ENCODE data around the gene FANCE.

FANCE gene

GRCh38 chr6:35492974-35493284, 40.8 kb downstream of the FANCE start:
- H3F3A ChIP-seq (ENCODE audit: control insufficient read depth, insufficient read depth), result no peaks in the 10 kb centered on the region
- H3K36me3 ChIP-seq (ENCODE audit: control insufficient read depth, low read length), result no peaks in the 10 kb centered on the region
- H3K4me1 ChIP-seq (ENCODE audit: control insufficient read depth, low read length), result peaks cover 17% of the 10 kb centered on the region
- no peaks in the 10 kb centered on the region for H3K9me2 ChIP-seq (replicated peaks; ENCODE audit: control insufficient read depth, low read length)
- H4K20me1 ChIP-seq (ENCODE audit: control insufficient read depth, insufficient read depth, low read depth, low read length), result peaks cover 5% of the 10 kb centered on the region; the same call in 1 of the 2 replicates
- no peak overlapping the region for H3K4me3 ChIP-seq (ENCODE audit: low read length)
- peaks cover 76% of the 10 kb centered on the region for H3K27me3 ChIP-seq (ENCODE audit: control insufficient read depth, low read length)
- no peak overlapping the region for H3K4me2 ChIP-seq (ENCODE audit: low read length)
- H3K79me2 ChIP-seq (ENCODE audit: control insufficient read depth, low read length), result no peaks in the 10 kb centered on the region
- no peak overlapping the region for H3K27ac ChIP-seq (ENCODE audit: low read depth, low read length)
- TF ChIP-seq EZH2phosphoT487 (IDR thresholded peaks at IDR 0.05; ENCODE audit: borderline replicate concordance, low read length) (no peak), CTCF (IDR thresholded peaks at IDR 0.05; ENCODE audit: low read depth, low read length, poor library complexity, severe bottlenecking) (no peak)
- no peaks in the 10 kb centered on the region for H3K9me3 ChIP-seq (ENCODE audit: control insufficient read depth, insufficient read depth, low read length)

- TF ChIP-seq EZH2phosphoT487 (IDR thresholded peaks at IDR 0.05; ENCODE audit: borderline replicate concordance, low read length) (no peak), CTCF (IDR thresholded peaks at IDR 0.05; ENCODE audit: low read depth, low read length, poor library complexity, severe bottlenecking) (no peak)
- H3F3A ChIP-seq (ENCODE audit: control insufficient read depth, insufficient read depth), result no peaks in the 10 kb centered on the region
- peaks cover 19% of the 10 kb centered on the region for H3K4me1 ChIP-seq (ENCODE audit: control insufficient read depth, low read length)
- no peak overlapping the region for H3K27ac ChIP-seq (ENCODE audit: low read depth, low read length)
- no peaks in the 10 kb centered on the region for H3K79me2 ChIP-seq (ENCODE audit: control insufficient read depth, low read length)
- H3K9me3 ChIP-seq (ENCODE audit: control insufficient read depth, insufficient read depth, low read length), result no peaks in the 10 kb centered on the region
- H3K4me3 ChIP-seq (ENCODE audit: low read length), result no peak overlapping the region
- H3K9me2 ChIP-seq (replicated peaks; ENCODE audit: control insufficient read depth, low read length), result no peaks in the 10 kb centered on the region
- H3K27me3 ChIP-seq (ENCODE audit: control insufficient read depth, low read length), result peaks cover 78% of the 10 kb centered on the region
- peaks cover 5% of the 10 kb centered on the region; the same call in 1 of the 2 replicates for H4K20me1 ChIP-seq (ENCODE audit: control insufficient read depth, insufficient read depth, low read depth, low read length)
- no peaks in the 10 kb centered on the region for H3K36me3 ChIP-seq (ENCODE audit: control insufficient read depth, low read length)
- no peak overlapping the region for H3K4me2 ChIP-seq (ENCODE audit: low read length)
Measured at GRCh38 chr6:35493307-35493983, 41.3 kb downstream of the FANCE start.

GRCh38 chr6:35494161-35494563, 42.0 kb downstream of the FANCE start:
- Histone ChIP-seq H3K27me3 (ENCODE audit: control insufficient read depth, low read length) (peaks cover 84% of the 10 kb centered on the region), H3K27ac (ENCODE audit: low read depth, low read length) (no peak overlapping the region), H3K36me3 (ENCODE audit: control insufficient read depth, low read length) (no peaks in the 10 kb centered on the region), H3K4me3 (ENCODE audit: low read length) (no peak overlapping the region), H3K4me2 (ENCODE audit: low read length) (no peak overlapping the region), H3K9me3 (ENCODE audit: control insufficient read depth, insufficient read depth, low read length) (no peaks in the 10 kb centered on the region), H3K4me1 (ENCODE audit: control insufficient read depth, low read length) (peaks cover 19% of the 10 kb centered on the region), H4K20me1 (ENCODE audit: control insufficient read depth, insufficient read depth, low read depth, low read length) (peaks cover 5% of the 10 kb centered on the region; the same call in 1 of the 2 replicates), H3K79me2 (ENCODE audit: control insufficient read depth, low read length) (no peaks in the 10 kb centered on the region), H3F3A (ENCODE audit: control insufficient read depth, insufficient read depth) (no peaks in the 10 kb centered on the region), H3K9me2 (replicated peaks; ENCODE audit: control insufficient read depth, low read length) (no peaks in the 10 kb centered on the region)
- TF ChIP-seq CTCF (IDR thresholded peaks at IDR 0.05; ENCODE audit: low read depth, low read length, poor library complexity, severe bottlenecking) (no peak), EZH2phosphoT487 (IDR thresholded peaks at IDR 0.05; ENCODE audit: borderline replicate concordance, low read length) (no peak)

Data from DOHH2 (cell line).